ENCODE measurements around the gene CBX5. TPM values are rescaled to one million over a fixed set of nuclear protein-coding genes. Genes with fewer than 3 reads are reported as not detected.
"Not testable (repeated sequence)": the region's sequence is repeated elsewhere in the genome, so short reads cannot be mapped to it uniquely, and the experiment has no call there.

Gene CBX5
- total RNA-seq, 1 donor from 2014 or later: 77.9 TPM

- DNase-seq (ENCODE audit: low spot score) (no peak), ATAC-seq (no peak)
- intact Hi-C loops (cut with DNase I): no loop called here
Observed at GRCh38 chr12:54191126-54191525, 88.8 kb downstream of the CBX5 start.

- ATAC-seq: no peak
- no peak for DNase-seq (ENCODE audit: low spot score)
- intact Hi-C loops (cut with DNase I): no loop called here
Observed at GRCh38 chr12:54189198-54189539, 90.8 kb downstream of the CBX5 start.

DNA sequence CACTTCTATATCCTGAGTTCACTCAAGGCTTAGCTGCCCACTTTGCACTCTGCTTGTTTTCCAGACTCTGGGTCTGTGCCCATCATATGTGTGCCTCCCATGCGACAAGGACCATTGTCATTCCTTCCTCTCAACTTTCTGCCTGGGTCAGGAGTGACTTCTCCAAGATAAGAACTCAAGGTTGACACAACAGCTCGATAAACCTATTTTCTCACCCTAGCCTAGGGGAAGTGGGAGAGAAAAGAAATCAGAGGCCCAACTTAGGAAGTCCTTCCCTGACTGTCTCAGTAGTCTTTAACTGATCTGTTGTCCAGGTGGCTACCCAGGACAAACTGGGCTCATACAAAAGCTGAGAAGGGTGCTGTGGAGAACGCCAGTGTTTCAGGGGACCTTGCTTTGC lies 92.8 kb downstream of the CBX5 start:
- no peak for DNase-seq (ENCODE audit: low spot score)
- ATAC-seq: no peak
- intact Hi-C loops (cut with DNase I): no loop called here

DNA sequence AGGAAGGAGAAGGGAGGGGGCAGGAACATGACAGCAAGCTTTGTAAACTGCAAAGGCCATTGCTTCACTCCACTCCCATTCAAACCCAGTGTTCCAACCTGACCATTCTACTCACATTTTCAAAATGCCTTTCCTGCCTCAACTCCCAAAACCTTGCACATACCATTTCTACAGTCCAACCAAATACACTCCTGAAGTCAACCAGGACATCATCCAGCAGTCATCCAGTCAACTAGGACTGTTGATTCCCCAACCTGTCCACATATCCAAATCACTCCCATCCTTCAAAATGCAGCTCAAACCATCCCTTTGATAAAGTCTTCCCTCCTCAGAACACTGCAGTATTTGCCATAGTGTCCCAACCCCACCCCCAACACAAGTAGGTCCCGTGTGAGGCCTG lies 94.0 kb downstream of the CBX5 start:
- ATAC-seq (no peak), DNase-seq (ENCODE audit: low spot score) (no peak)
- intact Hi-C loops (cut with DNase I): no loop called here

- DNase-seq (ENCODE audit: low spot score); intact Hi-C loops (cut with DNase I); ATAC-seq: not testable (repeated sequence)
Observed at GRCh38 chr12:54185297-54185696, 94.6 kb downstream of the CBX5 start.

- DNase-seq (ENCODE audit: low spot score) (no peak), ATAC-seq (no peak)
- intact Hi-C loops (cut with DNase I): no loop called here
Observed at GRCh38 chr12:54184024-54184805, 95.7 kb downstream of the CBX5 start.

GRCh38 chr12:54182981-54183380 lies 96.9 kb downstream of the CBX5 start:
- no peak for ATAC-seq
- intact Hi-C loops (cut with DNase I): no loop called here
- no peak for DNase-seq (ENCODE audit: low spot score)

DNA sequence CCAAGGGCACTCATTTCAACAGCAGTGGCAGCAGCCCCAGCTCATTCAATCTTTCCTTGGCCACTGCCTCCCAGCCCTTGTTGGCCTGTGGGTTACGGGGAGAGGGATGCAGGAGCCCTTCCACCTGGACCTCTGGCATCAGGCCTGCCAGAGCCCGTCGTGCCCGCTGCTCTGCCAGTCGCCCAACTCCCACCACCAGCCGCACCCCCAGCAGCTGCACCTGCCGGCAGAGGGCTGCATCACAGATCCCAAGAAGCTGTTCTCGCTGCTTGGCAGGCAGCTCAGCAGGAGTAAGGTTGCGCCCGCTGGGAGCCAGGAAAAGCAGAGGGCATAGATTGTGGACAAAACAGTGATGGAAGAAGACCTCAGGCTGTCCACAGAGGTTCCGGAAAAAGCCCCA lies 97.8 kb downstream of the CBX5 start:
- ATAC-seq: no peak
- no peak for DNase-seq (ENCODE audit: low spot score)
- intact Hi-C loops (cut with DNase I): no loop called here

Other genes with a start within 250 kb of the CBX5 start
- gene HOXC5, start 247.1 kb downstream of the CBX5 start, total RNA-seq: 5.6 TPM
- 23.6 TPM for gene HOXC4, start 226.3 kb downstream of the CBX5 start, total RNA-seq
- gene SMUG1, start 91.1 kb downstream of the CBX5 start, total RNA-seq: 25.3 TPM
- 694 TPM for gene HNRNPA1, start 604 bp upstream of the CBX5 start, total RNA-seq
- 7.7 TPM for gene NFE2, start 20.9 kb upstream of the CBX5 start, total RNA-seq
- 72.5 TPM for gene COPZ1, start 45.0 kb upstream of the CBX5 start, total RNA-seq
- gene GPR84, start 84.4 kb upstream of the CBX5 start, total RNA-seq: 0.53 TPM
- gene ZNF385A, start 104.6 kb upstream of the CBX5 start, total RNA-seq: 12.0 TPM
- gene ITGA5, start 139.1 kb upstream of the CBX5 start, total RNA-seq: 82.3 TPM
- not detected for gene GTSF1, start 193.5 kb upstream of the CBX5 start, total RNA-seq
- gene NCKAP1L, start 217.6 kb upstream of the CBX5 start, total RNA-seq: 27.8 TPM